Chondrocyte (in vitro differentiated cells): ENCODE results near the gene VAV2. TPM values are rescaled to one million over a fixed set of nuclear protein-coding genes. Genes with fewer than 3 reads are reported as not detected.

ENCODE experiments used
- DNase-seq: peaks from one replicate; pipeline ENCODE4 v3.0.0; 2021; ENCODE audit warnings: mixed read lengths, low spot score
- H3K27ac Mint-ChIP-seq: one replicate; pipeline ENCODE4 v1.8.0; 2021; ENCODE audit warnings: mild to moderate bottlenecking, moderate library complexity, mixed read lengths; ENCODE audit not compliant: unreplicated experiment
- H3K27me3 Mint-ChIP-seq: 2 replicates; pipeline ENCODE4 v1.8.0; 2021; ENCODE audit warnings: low read depth, mixed read lengths
- H3K36me3 Mint-ChIP-seq: 2 replicates; pipeline ENCODE4 v1.8.0; 2021; ENCODE audit warnings: low read depth, mixed read lengths
- H3K4me1 Mint-ChIP-seq: 2 replicates; pipeline ENCODE4 v1.8.0; 2021; ENCODE audit warnings: low read depth, mild to moderate bottlenecking, mixed read lengths
- H3K4me3 Mint-ChIP-seq: one replicate; pipeline ENCODE4 v1.8.0; 2021; ENCODE audit warnings: mild to moderate bottlenecking, moderate library complexity, mixed read lengths; ENCODE audit not compliant: unreplicated experiment
- H3K9me3 Mint-ChIP-seq: 2 replicates; pipeline ENCODE4 v1.8.0; 2021; ENCODE audit warnings: low read depth, mixed read lengths
- CTCF ChIP-seq: fragments of 200-600 bp; sonication (generic); IDR thresholded peaks from 2 replicates; pipeline ENCODE4 v1.5.0; 2021; ENCODE audit warnings: antibody characterized with exemption, mild to moderate bottlenecking, moderate library complexity
- total RNA-seq: library from RNA; stranded (reverse); gene quantifications from 3 replicates; pipeline ENCODE4 v1.2.1, GENCODE V29; 2021

The VAV2 gene
- total RNA-seq, 1 donor from 2014 or later = 17.7 TPM

DNA sequence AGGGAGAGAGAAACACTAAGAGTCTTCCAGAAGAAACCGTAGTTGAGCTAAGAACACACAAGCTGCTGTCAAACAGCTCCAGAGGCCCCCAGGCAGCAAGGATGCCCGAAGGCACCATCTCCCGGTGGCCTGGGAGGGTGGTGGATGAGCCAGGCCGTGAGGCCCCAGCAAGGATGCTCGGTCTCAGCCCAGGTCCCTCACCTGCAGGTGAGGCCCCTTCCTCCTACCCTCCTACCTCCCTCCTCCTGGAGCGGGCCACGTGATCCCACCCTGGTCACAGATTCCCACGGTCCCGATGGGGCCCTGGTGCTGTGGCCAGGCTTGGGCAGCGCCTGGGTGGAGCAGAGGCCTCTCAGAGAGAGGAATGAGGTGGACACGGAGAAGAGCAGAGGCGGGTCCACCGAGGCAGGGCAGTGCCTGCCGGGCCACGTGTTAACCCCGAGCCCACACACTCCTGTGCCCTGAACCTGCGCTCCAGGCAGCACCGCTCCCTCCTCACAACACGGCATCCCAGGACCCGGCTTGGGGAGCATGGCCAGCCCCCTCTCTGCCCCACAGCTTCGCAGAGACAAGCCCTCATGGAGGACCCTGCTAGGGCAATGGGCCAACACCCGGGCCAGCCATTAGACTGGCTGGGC, 158.6 kb downstream of the VAV2 start:
- no peak overlapping the region for H3K4me3 Mint-ChIP-seq
- no peaks in the 10 kb centered on the region for H3K9me3 Mint-ChIP-seq
- peaks cover 6% of the 10 kb centered on the region for H3K36me3 Mint-ChIP-seq
- no peak overlapping the region for H3K27ac Mint-ChIP-seq
- no peaks in the 10 kb centered on the region for H3K27me3 Mint-ChIP-seq
- TF ChIP-seq CTCF = no peak
- no peak for DNase-seq
- peaks cover 3% of the 10 kb centered on the region for H3K4me1 Mint-ChIP-seq

DNA sequence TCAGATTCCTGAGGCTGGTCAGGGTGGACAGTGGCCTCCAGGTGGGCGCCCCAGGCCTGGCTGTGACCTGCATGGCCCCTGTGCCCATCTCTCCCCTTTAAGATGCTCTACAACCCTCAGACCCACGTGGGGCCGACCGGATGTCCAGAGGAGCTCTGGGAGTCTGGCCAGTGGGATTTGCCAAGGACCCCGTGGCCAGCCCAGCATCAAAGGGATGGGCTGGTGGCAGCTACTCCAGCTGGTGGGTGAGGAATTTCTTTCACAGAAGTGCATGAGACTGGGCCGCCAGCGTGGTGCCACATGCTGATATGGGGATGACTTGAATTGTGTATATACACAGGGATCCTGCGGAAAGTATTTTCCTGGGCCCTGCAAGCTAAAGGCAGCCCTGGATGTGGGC, 159.2 kb downstream of the VAV2 start:
- H3K36me3 Mint-ChIP-seq = peaks cover 6% of the 10 kb centered on the region
- H3K4me1 Mint-ChIP-seq = peaks cover 3% of the 10 kb centered on the region
- TF ChIP-seq CTCF = no peak
- H3K4me3 Mint-ChIP-seq = no peak overlapping the region
- no peaks in the 10 kb centered on the region for H3K27me3 Mint-ChIP-seq
- H3K9me3 Mint-ChIP-seq = no peaks in the 10 kb centered on the region
- DNase-seq = no peak
- no peak overlapping the region for H3K27ac Mint-ChIP-seq

- Mint-ChIP-seq H3K27me3 (no peaks in the 10 kb centered on the region), H3K9me3 (no peaks in the 10 kb centered on the region), H3K27ac (no peak overlapping the region), H3K4me3 (no peak overlapping the region), H3K36me3 (peaks cover 6% of the 10 kb centered on the region), H3K4me1 (peaks cover 3% of the 10 kb centered on the region)
- TF ChIP-seq CTCF = no peak
- DNase-seq = no peak
Observed at GRCh38 chr9:133830711-133831110, 161.4 kb downstream of the VAV2 start.

- TF ChIP-seq CTCF = no peak
- Mint-ChIP-seq H3K27ac (no peak overlapping the region), H3K4me1 (peaks cover 3% of the 10 kb centered on the region), H3K4me3 (no peak overlapping the region), H3K9me3 (no peaks in the 10 kb centered on the region), H3K27me3 (no peaks in the 10 kb centered on the region), H3K36me3 (peaks cover 6% of the 10 kb centered on the region)
- no peak for DNase-seq
Observed at GRCh38 chr9:133830310-133830709, 161.8 kb downstream of the VAV2 start.

- no peak overlapping the region for H3K4me3 Mint-ChIP-seq
- DNase-seq = no peak
- H3K27ac Mint-ChIP-seq = no peak overlapping the region
- peaks cover 6% of the 10 kb centered on the region for H3K36me3 Mint-ChIP-seq
- no peaks in the 10 kb centered on the region for H3K9me3 Mint-ChIP-seq
- TF ChIP-seq CTCF = no peak
- H3K4me1 Mint-ChIP-seq = no peaks in the 10 kb centered on the region
- H3K27me3 Mint-ChIP-seq = no peaks in the 10 kb centered on the region
Observed at GRCh38 chr9:133828338-133828997, 163.7 kb downstream of the VAV2 start.
